Neural progenitor cell (in vitro differentiated cells): ENCODE measurements around the gene PCCA.

Source experiments
- CTCF ChIP-seq: fragments of 200-600 bp; sonication (generic); IDR thresholded peaks from 2 replicates; pipeline ENCODE4 v1.5.1; 2017; ENCODE audit warnings: antibody characterized with exemption, mild to moderate bottlenecking
- EZH2 ChIP-seq: fragments of 200-600 bp; sonication (generic); IDR thresholded peaks from 2 replicates; pipeline ENCODE4 v1.6.1; 2017; ENCODE audit warnings: antibody characterized with exemption, mild to moderate bottlenecking, moderate library complexity

- TF ChIP-seq CTCF: no peak
- no peak for TF ChIP-seq EZH2
These were observed 434.5 kb downstream of the PCCA start for GRCh38 chr13:100523411-100523810.
